ENCODE data around the gene BMAL2. TPM values are rescaled to one million over a fixed set of nuclear protein-coding genes. Genes with fewer than 3 reads are reported as not detected.

BMAL2 gene
- total RNA-seq, 3 donors from 2014 or later = 3.8 to 7.4 (median 6.8) TPM

- DNase-seq (no peak), ATAC-seq (no peak)
- Mint-ChIP-seq H3K27me3 (ENCODE audit: low read depth) (peaks cover 16% of the 10 kb centered on the region), H3K36me3 (ENCODE audit: insufficient read depth) (no peaks in the 10 kb centered on the region), H3K9me3 (no peaks in the 10 kb centered on the region), H3K4me1 (ENCODE audit: low read depth) (no peaks in the 10 kb centered on the region), H3K4me3 (no peak overlapping the region)
Observed at GRCh38 chr12:27355486-27355885, 22.9 kb downstream of the BMAL2 start.

GRCh38 chr12:27355979-27356378 is 23.3 kb downstream of the BMAL2 start:
- Mint-ChIP-seq H3K36me3 (ENCODE audit: insufficient read depth) (no peaks in the 10 kb centered on the region), H3K27me3 (ENCODE audit: low read depth) (peaks cover 16% of the 10 kb centered on the region), H3K4me3 (no peak overlapping the region), H3K4me1 (ENCODE audit: low read depth) (no peaks in the 10 kb centered on the region), H3K9me3 (no peaks in the 10 kb centered on the region)
- ATAC-seq (no peak), DNase-seq (no peak)

- no peaks in the 10 kb centered on the region for H3K4me1 Mint-ChIP-seq (ENCODE audit: low read depth)
- no peak for ATAC-seq
- peaks cover 10% of the 10 kb centered on the region for H3K27me3 Mint-ChIP-seq (ENCODE audit: low read depth)
- H3K9me3 Mint-ChIP-seq = no peaks in the 10 kb centered on the region
- no peaks in the 10 kb centered on the region for H3K36me3 Mint-ChIP-seq (ENCODE audit: insufficient read depth)
- DNase-seq = no peak
- no peak overlapping the region for H3K4me3 Mint-ChIP-seq
Observed at GRCh38 chr12:27359578-27360340, 27.1 kb downstream of the BMAL2 start.

- ATAC-seq = no peak
- Mint-ChIP-seq H3K9me3 (no peaks in the 10 kb centered on the region), H3K36me3 (ENCODE audit: insufficient read depth) (no peaks in the 10 kb centered on the region), H3K4me1 (ENCODE audit: low read depth) (no peaks in the 10 kb centered on the region), H3K27me3 (ENCODE audit: low read depth) (peaks cover 10% of the 10 kb centered on the region), H3K4me3 (no peak overlapping the region)
- no peak for DNase-seq
Observed at GRCh38 chr12:27361372-27361771, 28.7 kb downstream of the BMAL2 start.

GRCh38 chr12:27366621-27367020 is 34.0 kb downstream of the BMAL2 start:
- Mint-ChIP-seq H3K4me3 (no peak overlapping the region), H3K36me3 (ENCODE audit: insufficient read depth) (no peaks in the 10 kb centered on the region), H3K9me3 (no peaks in the 10 kb centered on the region), H3K4me1 (ENCODE audit: low read depth) (no peaks in the 10 kb centered on the region), H3K27me3 (ENCODE audit: low read depth) (peaks cover 13% of the 10 kb centered on the region)
- no peak for DNase-seq
- no peak for ATAC-seq

- H3K4me3 Mint-ChIP-seq = no peak overlapping the region
- H3K36me3 Mint-ChIP-seq (ENCODE audit: insufficient read depth) = no peaks in the 10 kb centered on the region
- no peak for ATAC-seq
- H3K9me3 Mint-ChIP-seq = no peaks in the 10 kb centered on the region
- H3K4me1 Mint-ChIP-seq (ENCODE audit: low read depth) = no peaks in the 10 kb centered on the region
- H3K27me3 Mint-ChIP-seq (ENCODE audit: low read depth) = peaks cover 13% of the 10 kb centered on the region
- DNase-seq = no peak
Observed at GRCh38 chr12:27367078-27367477, 34.4 kb downstream of the BMAL2 start.

GRCh38 chr12:27382171-27382795 is 49.6 kb downstream of the BMAL2 start:
- Mint-ChIP-seq H3K27me3 (ENCODE audit: low read depth) (no peaks in the 10 kb centered on the region), H3K36me3 (ENCODE audit: insufficient read depth) (no peaks in the 10 kb centered on the region), H3K9me3 (no peaks in the 10 kb centered on the region), H3K4me1 (ENCODE audit: low read depth) (no peaks in the 10 kb centered on the region), H3K4me3 (no peak overlapping the region)
- no peak for ATAC-seq
- no peak for DNase-seq

Other genes with a start within 250 kb of the BMAL2 start
- 10 to 100 TPM; 20.0 to 22.4 (median 22.3) TPM for gene STK38L, start 88.5 kb upstream of the BMAL2 start, total RNA-seq
- gene SMCO2, start 113.9 kb downstream of the BMAL2 start, total RNA-seq = not detected
- 10 to 100 TPM in 2 of 3 donors, 1 to 10 TPM in 1; 7.4 to 11.6 (median 10.9) TPM for gene PPFIBP1, start 191.4 kb downstream of the BMAL2 start, total RNA-seq

All from activated T-cell treated with anti-CD3 and anti-CD28 coated beads, Interleukin-2, amount 50 U/mL, for 4 hours (primary cell).